Measurements from ENCODE around the gene RBPJL.

DNA sequence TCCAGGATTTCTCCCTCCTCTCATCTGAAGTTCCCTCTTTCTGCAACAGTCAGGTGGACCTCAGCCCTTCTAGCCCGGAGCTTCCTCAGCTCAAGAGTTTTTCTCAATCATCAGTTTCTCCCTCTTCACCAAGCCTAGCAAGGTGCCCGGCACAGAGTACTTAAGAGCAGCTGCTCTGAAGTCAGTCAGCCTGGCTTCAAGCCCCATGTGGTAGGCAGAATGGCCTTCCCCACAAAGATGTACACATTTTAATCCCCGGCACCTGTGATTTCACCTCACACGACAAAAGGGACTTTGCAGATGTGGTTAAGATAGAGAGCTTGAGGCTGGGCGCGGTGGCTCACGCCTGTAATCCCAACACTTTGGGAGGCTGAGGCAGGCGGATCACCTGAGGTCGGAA, 15.1 kb upstream of the RBPJL start:
- TF ChIP-seq, protein P1, sequence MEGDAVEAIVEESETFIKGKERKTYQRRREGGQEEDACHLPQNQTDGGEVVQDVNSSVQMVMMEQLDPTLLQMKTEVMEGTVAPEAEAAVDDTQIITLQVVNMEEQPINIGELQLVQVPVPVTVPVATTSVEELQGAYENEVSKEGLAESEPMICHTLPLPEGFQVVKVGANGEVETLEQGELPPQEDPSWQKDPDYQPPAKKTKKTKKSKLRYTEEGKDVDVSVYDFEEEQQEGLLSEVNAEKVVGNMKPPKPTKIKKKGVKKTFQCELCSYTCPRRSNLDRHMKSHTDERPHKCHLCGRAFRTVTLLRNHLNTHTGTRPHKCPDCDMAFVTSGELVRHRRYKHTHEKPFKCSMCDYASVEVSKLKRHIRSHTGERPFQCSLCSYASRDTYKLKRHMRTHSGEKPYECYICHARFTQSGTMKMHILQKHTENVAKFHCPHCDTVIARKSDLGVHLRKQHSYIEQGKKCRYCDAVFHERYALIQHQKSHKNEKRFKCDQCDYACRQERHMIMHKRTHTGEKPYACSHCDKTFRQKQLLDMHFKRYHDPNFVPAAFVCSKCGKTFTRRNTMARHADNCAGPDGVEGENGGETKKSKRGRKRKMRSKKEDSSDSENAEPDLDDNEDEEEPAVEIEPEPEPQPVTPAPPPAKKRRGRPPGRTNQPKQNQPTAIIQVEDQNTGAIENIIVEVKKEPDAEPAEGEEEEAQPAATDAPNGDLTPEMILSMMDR (IDR thresholded peaks at IDR 0.05) = no peak
- TF ChIP-seq POLR2A (IDR thresholded peaks at IDR 0.05) = no peak

Data from gastroesophageal sphincter (tissue), 3 donors.